ENCODE data around the gene CAMLG.

DNA sequence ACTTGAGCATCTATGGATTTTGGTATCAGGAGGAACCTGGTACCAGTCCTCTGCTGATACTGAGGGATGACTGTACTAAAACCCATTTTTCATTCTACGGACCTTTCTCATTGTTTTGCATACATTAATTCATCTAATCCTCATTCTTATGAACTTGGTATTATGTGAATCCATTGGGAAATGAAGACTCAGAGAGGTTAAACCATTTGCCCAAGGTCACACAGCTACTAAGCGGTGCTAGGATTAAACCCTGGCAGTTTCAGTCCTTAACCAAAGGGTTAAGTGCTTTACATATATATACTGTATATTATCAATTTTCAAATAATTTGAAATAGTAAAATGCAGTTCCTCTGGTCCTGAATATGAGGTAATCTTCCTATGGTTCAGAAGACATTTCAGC is 3.8 kb downstream of the CAMLG start:
- TF ChIP-seq, protein P1, sequence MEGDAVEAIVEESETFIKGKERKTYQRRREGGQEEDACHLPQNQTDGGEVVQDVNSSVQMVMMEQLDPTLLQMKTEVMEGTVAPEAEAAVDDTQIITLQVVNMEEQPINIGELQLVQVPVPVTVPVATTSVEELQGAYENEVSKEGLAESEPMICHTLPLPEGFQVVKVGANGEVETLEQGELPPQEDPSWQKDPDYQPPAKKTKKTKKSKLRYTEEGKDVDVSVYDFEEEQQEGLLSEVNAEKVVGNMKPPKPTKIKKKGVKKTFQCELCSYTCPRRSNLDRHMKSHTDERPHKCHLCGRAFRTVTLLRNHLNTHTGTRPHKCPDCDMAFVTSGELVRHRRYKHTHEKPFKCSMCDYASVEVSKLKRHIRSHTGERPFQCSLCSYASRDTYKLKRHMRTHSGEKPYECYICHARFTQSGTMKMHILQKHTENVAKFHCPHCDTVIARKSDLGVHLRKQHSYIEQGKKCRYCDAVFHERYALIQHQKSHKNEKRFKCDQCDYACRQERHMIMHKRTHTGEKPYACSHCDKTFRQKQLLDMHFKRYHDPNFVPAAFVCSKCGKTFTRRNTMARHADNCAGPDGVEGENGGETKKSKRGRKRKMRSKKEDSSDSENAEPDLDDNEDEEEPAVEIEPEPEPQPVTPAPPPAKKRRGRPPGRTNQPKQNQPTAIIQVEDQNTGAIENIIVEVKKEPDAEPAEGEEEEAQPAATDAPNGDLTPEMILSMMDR (IDR thresholded peaks at IDR 0.05), result no peak
- no peak for TF ChIP-seq POLR2A (IDR thresholded peaks at IDR 0.05)

Measured in transverse colon (tissue), 3 donors.